Measurements from ENCODE around the gene LIMS1.

Gene LIMS1

DNA sequence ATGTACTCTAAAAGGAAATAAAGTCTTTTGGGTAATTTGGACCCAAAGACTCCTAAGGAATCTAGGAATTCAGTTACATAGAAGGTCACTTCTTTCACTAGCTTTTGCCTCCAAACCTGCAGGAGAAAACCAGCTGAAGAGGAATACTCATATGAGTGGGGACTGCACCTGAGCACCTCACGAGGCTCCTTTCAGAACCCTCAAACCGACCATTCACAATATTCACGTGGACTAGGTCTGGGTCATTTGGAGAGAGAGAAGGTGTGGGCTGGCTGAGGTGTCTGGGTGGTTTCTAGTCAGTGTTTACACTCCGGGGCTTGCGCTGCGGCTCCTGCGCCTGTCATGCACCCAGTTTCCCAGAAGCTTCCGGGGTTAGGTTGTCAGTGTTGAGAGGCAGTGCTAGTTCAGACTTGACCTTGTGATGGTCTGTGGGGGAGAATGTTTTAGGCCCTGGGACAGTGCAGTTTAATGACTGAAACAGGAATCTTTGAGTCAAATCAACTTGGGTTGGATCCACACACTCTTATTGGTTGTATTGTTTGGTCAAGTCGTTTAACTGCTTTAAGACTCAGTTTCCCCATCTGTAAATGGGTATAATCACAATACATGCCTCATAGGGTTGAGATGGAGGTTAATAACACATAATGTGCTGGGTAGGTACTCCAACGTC is 78.4 kb downstream of the LIMS1 start:
- no peaks in the 10 kb centered on the region for H3K36me3 ChIP-seq (replicated peaks; ENCODE audit: low read depth, low read length)
- H3K4me3 ChIP-seq (ENCODE audit: low read length) = peak overlapping the region; percentile 58
- H4K20me1 ChIP-seq (ENCODE audit: insufficient read depth, low read length) = peaks cover 70% of the 10 kb centered on the region
- peaks cover 73% of the 10 kb centered on the region for H3K79me2 ChIP-seq (ENCODE audit: low read length)
- H3K4me2 ChIP-seq (ENCODE audit: low read length) = peak overlapping the region; percentile 87
- no peak for TF ChIP-seq EZH2phosphoT487 (IDR thresholded peaks at IDR 0.05; ENCODE audit: low read depth)
- TF ChIP-seq, protein P1, sequence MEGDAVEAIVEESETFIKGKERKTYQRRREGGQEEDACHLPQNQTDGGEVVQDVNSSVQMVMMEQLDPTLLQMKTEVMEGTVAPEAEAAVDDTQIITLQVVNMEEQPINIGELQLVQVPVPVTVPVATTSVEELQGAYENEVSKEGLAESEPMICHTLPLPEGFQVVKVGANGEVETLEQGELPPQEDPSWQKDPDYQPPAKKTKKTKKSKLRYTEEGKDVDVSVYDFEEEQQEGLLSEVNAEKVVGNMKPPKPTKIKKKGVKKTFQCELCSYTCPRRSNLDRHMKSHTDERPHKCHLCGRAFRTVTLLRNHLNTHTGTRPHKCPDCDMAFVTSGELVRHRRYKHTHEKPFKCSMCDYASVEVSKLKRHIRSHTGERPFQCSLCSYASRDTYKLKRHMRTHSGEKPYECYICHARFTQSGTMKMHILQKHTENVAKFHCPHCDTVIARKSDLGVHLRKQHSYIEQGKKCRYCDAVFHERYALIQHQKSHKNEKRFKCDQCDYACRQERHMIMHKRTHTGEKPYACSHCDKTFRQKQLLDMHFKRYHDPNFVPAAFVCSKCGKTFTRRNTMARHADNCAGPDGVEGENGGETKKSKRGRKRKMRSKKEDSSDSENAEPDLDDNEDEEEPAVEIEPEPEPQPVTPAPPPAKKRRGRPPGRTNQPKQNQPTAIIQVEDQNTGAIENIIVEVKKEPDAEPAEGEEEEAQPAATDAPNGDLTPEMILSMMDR (IDR thresholded peaks at IDR 0.05; ENCODE audit: low read depth, low read length) = no peak
- no peaks in the 10 kb centered on the region for H3K27me3 ChIP-seq (ENCODE audit: low read depth, low read length)
- H2AFZ ChIP-seq (ENCODE audit: low read depth, low read length) = no peak overlapping the region
- peaks cover 45% of the 10 kb centered on the region for H3K4me1 ChIP-seq (ENCODE audit: low read length)
- peak overlapping the region; percentile 59 for H3K27ac ChIP-seq (ENCODE audit: low read length)
- no peaks in the 10 kb centered on the region for H3K9me3 ChIP-seq (ENCODE audit: insufficient read depth, low read length)
- H3K9ac ChIP-seq (ENCODE audit: low read length) = no peak overlapping the region

DNA sequence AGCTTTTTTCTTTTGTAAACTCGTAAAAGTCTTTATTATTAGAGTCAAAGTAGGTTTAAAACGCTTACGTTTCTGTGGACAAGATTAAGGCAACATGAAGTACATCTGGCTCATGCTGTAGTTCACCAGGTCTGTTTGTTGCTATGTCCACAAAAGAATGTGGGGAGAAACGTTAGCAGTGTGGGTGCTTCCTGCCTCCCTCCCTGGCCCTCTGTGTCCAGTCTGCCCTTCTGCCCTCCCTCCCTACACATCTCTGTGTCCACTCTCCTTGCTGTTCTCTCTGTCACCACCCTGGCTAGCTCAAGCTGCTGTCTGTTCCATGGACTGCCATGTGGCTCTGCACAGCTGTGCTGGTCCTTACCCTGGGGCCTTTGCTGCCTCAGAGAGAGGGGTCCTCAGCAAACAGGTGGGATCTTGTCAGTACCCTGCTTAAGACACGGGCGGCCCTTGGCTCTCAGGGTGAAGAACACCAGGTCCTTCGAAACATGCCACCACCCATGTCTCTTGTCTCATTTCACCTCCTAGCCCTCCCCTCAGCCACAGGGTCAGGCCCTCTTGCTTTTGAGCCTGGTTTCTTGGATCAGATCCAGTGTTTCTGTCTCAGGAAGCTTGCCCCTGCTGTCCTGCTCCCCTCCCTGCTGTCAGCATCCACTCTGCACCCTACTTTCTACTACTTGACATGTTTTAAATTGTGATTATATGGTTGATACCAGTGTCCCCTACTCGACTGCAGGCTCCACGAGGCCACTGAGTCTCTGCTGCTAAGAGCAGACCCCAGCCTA is 79.2 kb downstream of the LIMS1 start:
- Histone ChIP-seq H3K36me3 (replicated peaks; ENCODE audit: low read depth, low read length) (no peaks in the 10 kb centered on the region), H3K27me3 (ENCODE audit: low read depth, low read length) (no peaks in the 10 kb centered on the region), H3K4me3 (ENCODE audit: low read length) (no peak overlapping the region), H3K27ac (ENCODE audit: low read length) (no peak overlapping the region), H3K4me2 (ENCODE audit: low read length) (no peak overlapping the region), H3K79me2 (ENCODE audit: low read length) (peaks cover 77% of the 10 kb centered on the region), H2AFZ (ENCODE audit: low read depth, low read length) (no peak overlapping the region), H3K9ac (ENCODE audit: low read length) (no peak overlapping the region), H3K9me3 (ENCODE audit: insufficient read depth, low read length) (no peaks in the 10 kb centered on the region), H3K4me1 (ENCODE audit: low read length) (peaks cover 45% of the 10 kb centered on the region), H4K20me1 (ENCODE audit: insufficient read depth, low read length) (peaks cover 72% of the 10 kb centered on the region)
- no peak for TF ChIP-seq EZH2phosphoT487 (IDR thresholded peaks at IDR 0.05; ENCODE audit: low read depth)
- TF ChIP-seq, protein P1 (IDR thresholded peaks at IDR 0.05; ENCODE audit: low read depth, low read length) = no peak

DNA sequence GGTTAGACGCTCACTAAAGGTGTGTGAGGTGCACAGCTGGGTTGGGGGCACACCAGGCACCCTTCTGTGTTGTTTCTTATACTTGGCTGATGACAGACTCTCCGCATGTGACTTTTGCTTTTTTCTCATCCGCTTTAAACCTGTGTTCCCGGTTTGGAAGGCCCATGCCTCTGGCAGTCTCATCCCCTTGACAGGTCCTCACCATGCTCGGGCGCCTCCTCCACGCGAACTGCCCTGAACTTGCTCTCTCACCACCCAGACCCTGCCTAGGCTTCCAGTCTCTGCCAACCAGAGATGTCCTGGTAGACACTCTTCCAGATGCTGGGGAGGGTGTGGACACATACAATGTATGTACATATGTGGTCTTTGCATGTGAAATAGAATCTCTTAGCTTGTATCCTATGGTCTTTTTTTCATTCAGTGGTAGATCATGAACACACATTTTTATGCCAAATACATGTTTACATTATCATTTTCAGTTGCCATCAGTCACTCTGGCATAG is 79.8 kb downstream of the LIMS1 start:
- peaks cover 39% of the 10 kb centered on the region for H3K4me1 ChIP-seq (ENCODE audit: low read length)
- H3K79me2 ChIP-seq (ENCODE audit: low read length) = peaks cover 75% of the 10 kb centered on the region
- H3K9ac ChIP-seq (ENCODE audit: low read length) = no peak overlapping the region
- no peak for TF ChIP-seq EZH2phosphoT487 (IDR thresholded peaks at IDR 0.05; ENCODE audit: low read depth)
- TF ChIP-seq, protein P1 (IDR thresholded peaks at IDR 0.05; ENCODE audit: low read depth, low read length) = no peak
- no peak overlapping the region for H3K4me3 ChIP-seq (ENCODE audit: low read length)
- H3K36me3 ChIP-seq (replicated peaks; ENCODE audit: low read depth, low read length) = no peaks in the 10 kb centered on the region
- peaks cover 66% of the 10 kb centered on the region for H4K20me1 ChIP-seq (ENCODE audit: insufficient read depth, low read length)
- no peak overlapping the region for H2AFZ ChIP-seq (ENCODE audit: low read depth, low read length)
- H3K4me2 ChIP-seq (ENCODE audit: low read length) = no peak overlapping the region
- no peaks in the 10 kb centered on the region for H3K27me3 ChIP-seq (ENCODE audit: low read depth, low read length)
- H3K27ac ChIP-seq (ENCODE audit: low read length) = no peak overlapping the region
- H3K9me3 ChIP-seq (ENCODE audit: insufficient read depth, low read length) = no peaks in the 10 kb centered on the region

DNA sequence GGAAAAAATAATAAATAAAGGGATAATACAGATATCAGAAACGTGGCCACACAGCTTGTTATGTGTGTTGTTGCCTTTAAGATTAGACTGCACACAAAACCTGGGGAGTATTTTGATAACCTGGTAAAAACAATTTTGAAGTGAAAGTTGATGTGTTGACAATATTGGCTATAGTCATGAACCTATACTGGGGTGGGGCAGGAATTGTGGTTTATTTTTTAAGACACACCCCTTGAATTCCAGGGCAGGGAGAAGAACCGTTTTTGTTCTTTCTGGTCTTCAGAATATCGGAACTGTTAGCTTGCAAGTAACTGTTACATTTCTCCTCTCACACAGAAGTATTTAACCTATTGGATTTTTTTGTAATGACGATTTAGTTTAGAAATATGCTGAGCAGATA is 80.4 kb downstream of the LIMS1 start:
- Histone ChIP-seq H3K9me3 (ENCODE audit: insufficient read depth, low read length) (no peaks in the 10 kb centered on the region), H3K4me3 (ENCODE audit: low read length) (no peak overlapping the region), H3K4me1 (ENCODE audit: low read length) (peaks cover 37% of the 10 kb centered on the region), H3K36me3 (replicated peaks; ENCODE audit: low read depth, low read length) (no peaks in the 10 kb centered on the region), H4K20me1 (ENCODE audit: insufficient read depth, low read length) (peaks cover 60% of the 10 kb centered on the region), H3K27ac (ENCODE audit: low read length) (no peak overlapping the region), H2AFZ (ENCODE audit: low read depth, low read length) (no peak overlapping the region), H3K4me2 (ENCODE audit: low read length) (no peak overlapping the region), H3K9ac (ENCODE audit: low read length) (no peak overlapping the region), H3K27me3 (ENCODE audit: low read depth, low read length) (no peaks in the 10 kb centered on the region), H3K79me2 (ENCODE audit: low read length) (peaks cover 70% of the 10 kb centered on the region)
- TF ChIP-seq EZH2phosphoT487 (IDR thresholded peaks at IDR 0.05; ENCODE audit: low read depth) = no peak
- TF ChIP-seq, protein P1 (IDR thresholded peaks at IDR 0.05; ENCODE audit: low read depth, low read length) = no peak
